ENCODE results near the gene CPN2.

DNA sequence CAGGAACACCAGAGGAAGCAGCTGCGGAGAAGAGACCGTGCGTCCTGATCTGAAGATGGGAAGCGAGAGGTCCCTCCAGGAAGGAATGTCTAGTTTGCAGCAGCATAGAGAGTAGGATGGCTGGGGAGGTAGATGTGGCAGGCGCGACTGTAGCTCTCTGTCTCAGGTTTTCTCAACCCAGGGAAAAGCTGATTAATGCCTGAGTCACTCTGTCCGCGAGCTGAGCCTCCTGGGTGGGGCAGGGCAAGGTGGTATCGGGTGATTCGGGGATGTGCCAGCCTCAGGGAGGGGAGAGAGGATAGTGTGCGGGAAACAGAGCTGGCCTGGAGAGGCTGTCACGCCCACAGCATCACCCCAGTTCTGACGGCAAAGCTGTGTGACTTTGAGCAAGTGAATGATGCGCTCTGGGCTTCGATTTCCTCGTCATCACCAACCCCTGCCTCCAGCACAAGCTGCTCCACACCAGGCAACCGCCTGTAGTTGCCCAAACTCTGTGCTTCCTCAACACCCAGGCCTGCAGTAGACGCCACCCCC lies 28.4 kb downstream of the CPN2 start:
- no peak for TF ChIP-seq CTCF (IDR thresholded peaks at IDR 0.05)
- no peak for TF ChIP-seq POLR2A (IDR thresholded peaks at IDR 0.05)

Measured in testis (tissue), 2 donors.